Spleen (tissue), 11 donors: Measurements from ENCODE around the gene RPUSD4. TPM values are rescaled to one million over a fixed set of nuclear protein-coding genes. Genes with fewer than 3 reads are reported as not detected.
A peak's percentile ranks its signal among the peaks of the same experiment; 100 is the strongest.

Experiments used
- DNase-seq: peaks from one replicate; pipeline ENCODE4 v3.0.0-alpha.2; 2020
- H3K27ac ChIP-seq, 8 donors: fragments of 200-600 bp; sonication (generic) in 7 of 8; 1 replicate in 4 of 8; 2 replicates in 4 of 8; pipeline versions ENCODE4 v1.5.0 to v1.8.0; 2016 to 2021; ENCODE audit warnings: inconsistent platforms in 4 of 8, mild to moderate bottlenecking in 4 of 8, moderate library complexity in 1 of 8
- H3K27me3 ChIP-seq, 7 donors: fragments of 200-600 bp; sonication (generic) in 6 of 7; replicated peaks in 1 of 7; 1 replicate in 4 of 7; 2 replicates in 3 of 7; pipeline versions ENCODE4 v1.5.0 to v1.8.0; 2016 to 2021; ENCODE audit warnings: inconsistent platforms in 3 of 7, mild to moderate bottlenecking in 1 of 7
- H3K36me3 ChIP-seq, 6 donors: fragments of 200-600 bp; sonication (generic) in 5 of 6; 1 replicate in 4 of 6; 2 replicates in 2 of 6; pipeline versions ENCODE4 v1.5.0 to v1.8.0; 2016 to 2021; ENCODE audit warnings: inconsistent platforms in 2 of 6
- H3K4me1 ChIP-seq, 6 donors: fragments of 200-600 bp; sonication (generic) in 5 of 6; 1 replicate in 3 of 6; 2 replicates in 3 of 6; pipeline versions ENCODE4 v1.5.0 to v1.8.0; 2016 to 2021; ENCODE audit warnings: inconsistent platforms in 3 of 6
- H3K4me3 ChIP-seq, 8 donors: fragments of 200-600 bp; sonication (generic) in 7 of 8; 1 replicate in 4 of 8; 2 replicates in 4 of 8; pipeline versions ENCODE4 v1.5.0 to v1.8.0; 2016 to 2021; ENCODE audit warnings: inconsistent platforms in 4 of 8, mild to moderate bottlenecking in 4 of 8, moderate library complexity in 2 of 8
- H3K9me3 ChIP-seq, 8 donors: fragments of 200-600 bp; sonication (generic) in 7 of 8; 1 replicate in 4 of 8; 2 replicates in 4 of 8; pipeline versions ENCODE4 v1.5.0 to v1.8.0; 2016 to 2021; ENCODE audit warnings: inconsistent platforms in 4 of 8
- POLR2A ChIP-seq, 3 donors: fragments of 450-650 bp; IDR thresholded peaks; one replicate each; pipeline ENCODE4 v1.5.1; 2017; ENCODE audit warnings: antibody characterized with exemption in 3 of 3, mild to moderate bottlenecking in 1 of 3
- POLR2AphosphoS5 ChIP-seq, 3 donors: sonication (generic); formaldehyde crosslinking; IDR thresholded peaks; one replicate each; pipeline ENCODE4 v1.5.1; 2017; ENCODE audit warnings: antibody characterized with exemption in 3 of 3
- WGBS, 5 donors: extraction: QIAGEN DNeasy Blood & Tissue Kit in 3 of 5; methylation state at CpG; one replicate each; pipeline versions ENCODE4 v1.1.5 to v1.1.7; 2013 to 2018; 5-methylcytosine and 5-hydroxymethylcytosine counted together
- intact Hi-C: fragments of 100-400 bp; cut with DNase I; formaldehyde crosslinking; loops from one replicate; pipeline ENCODE4 v1.15.0; 2023; ENCODE audit warnings: low total_unique reads
- polyA plus RNA-seq, 3 donors: library from polyadenylated mRNA; stranded (reverse); fragments of 200-250 nt; gene quantifications; one replicate each; pipeline ENCODE4 v1.2.1, GENCODE V29; 2013
- total RNA-seq, 7 donors: library from RNA; depleted of rRNA in 3 of 7; stranded (reverse); fragments of >200 nt in 3 of 7; fragmentation: NEBNext Ultra II Directional in 4 of 7; extraction: Animal tissue kit (Norgen Biotek cat#: 25700) in 4 of 7; gene quantifications; one replicate each; pipeline versions ENCODE4 v1.1.0 to v1.2.1, GENCODE V29; 2016 to 2021
- TF ChIP-seq, protein P1 (sequence below), 11 experiments: fragments of 200-600 bp in 7 of 11; fragments of 450-650 bp in 4 of 11; sonication (generic) in 4 of 11; IDR thresholded peaks in 8 of 11; conservative IDR thresholded peaks in 3 of 11; 1 replicate in 7 of 11; 2 replicates in 4 of 11; pipeline versions ENCODE4 v1.4.0 to v1.8.0; 2016 to 2021; ENCODE audit warnings: antibody characterized with exemption in 11 of 11, inconsistent platforms in 4 of 11, mild to moderate bottlenecking in 1 of 11
- donor health status: healthy with polysubstance abuse.
- donor health status: DM: no; HTN: no; CAD: no; lungs with moderate emphysema.
- donor health status: DM: no; HTN: no; CAD: no.
- donor health status: Bipolar disorder and iron deficiency.
- donor health status: healthy.
- donor health status: DM: no; HTN: no; CAD: no.
- donor health status: DM: yes; HTN: yes; CAD: no.

RPUSD4 gene
- total and polyA plus RNA-seq, 10 donors, result 14.5 to 26.7 (median 21.7) TPM

DNA sequence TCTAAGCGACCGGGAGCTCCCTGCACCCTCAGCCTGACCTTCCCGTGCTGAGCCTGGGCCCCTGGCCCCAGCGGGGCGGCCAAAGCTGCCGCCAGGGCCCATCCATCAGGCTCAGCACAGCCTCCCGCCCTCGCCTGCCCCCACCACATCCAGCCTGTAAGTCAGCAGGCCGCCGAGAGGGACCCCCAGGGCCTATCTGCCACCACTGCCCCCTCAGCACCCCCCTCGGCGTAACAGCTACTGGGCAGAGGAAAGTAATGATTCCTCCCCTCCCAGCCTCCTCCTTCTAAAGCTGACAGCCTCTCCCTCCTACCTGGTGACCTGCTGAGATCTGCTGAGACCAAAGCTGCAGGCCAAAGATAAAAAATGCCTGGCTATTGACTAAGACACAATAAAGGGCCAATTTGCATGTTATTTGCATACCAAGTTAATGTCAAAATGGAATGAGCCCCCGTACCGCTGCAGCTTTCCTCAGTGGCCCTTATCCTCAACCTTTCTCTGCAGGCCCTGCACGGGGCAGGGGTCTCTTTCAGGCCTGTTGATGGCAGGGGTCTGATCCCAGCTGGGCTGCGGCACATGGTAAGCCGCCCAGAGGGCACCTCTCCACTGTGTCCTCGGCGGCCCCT, 51.6 kb downstream of the RPUSD4 start:
- WGBS, 5 donors, result 88 to 96% (median 92%) methylated on average over 17 to 19 of the region's 19 CpGs
- DNase-seq, result peak; percentile 49

DNA sequence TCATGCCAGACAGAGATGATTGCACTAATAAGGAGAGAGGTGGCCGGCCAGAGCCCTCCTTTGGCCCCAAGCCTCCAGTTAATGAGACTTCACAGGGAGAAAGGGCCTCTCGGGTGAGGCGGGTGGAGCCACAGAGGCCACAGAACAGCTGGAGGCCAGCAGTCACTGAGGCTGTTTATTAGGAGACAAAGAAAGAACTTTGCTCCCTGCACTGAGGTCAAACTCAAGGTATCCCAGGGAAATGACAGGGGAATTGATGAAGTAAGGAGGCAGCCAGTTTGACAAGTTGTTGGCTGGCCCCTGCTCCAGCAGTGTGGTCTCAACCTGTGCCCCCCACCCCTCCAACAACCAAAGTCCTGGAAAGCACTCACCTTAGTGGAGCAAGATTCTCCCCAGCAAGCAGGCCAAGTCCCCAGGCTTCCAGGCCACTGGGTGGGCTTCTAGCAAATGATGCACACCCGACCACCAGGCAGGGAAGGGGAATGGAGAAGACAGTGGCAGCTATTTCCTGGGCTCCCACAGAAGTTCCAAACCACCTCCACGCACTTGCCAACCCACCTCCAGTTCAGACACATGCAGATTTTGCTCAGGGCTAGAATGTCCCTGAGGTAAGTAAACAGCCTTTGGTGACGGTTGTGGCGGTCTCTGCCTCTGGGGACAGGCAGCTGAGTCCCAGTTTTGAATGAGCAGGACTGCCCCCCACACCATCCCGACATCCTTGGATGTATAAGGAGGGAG, 53.2 kb downstream of the RPUSD4 start:
- H3K27me3 ChIP-seq, result peaks cover 0 to 10% (median 0%) of the 10 kb centered on the region in 7 donors
- H3K9me3 ChIP-seq, result no peaks in the 10 kb centered on the region
- 75 to 91% (median 81%) methylated on average over 7 to 8 of the region's 8 CpGs for WGBS, 5 donors
- TF ChIP-seq POLR2A (IDR thresholded peaks at IDR 0.05), result no peak
- TF ChIP-seq POLR2AphosphoS5 (IDR thresholded peaks at IDR 0.05), result no peak
- TF ChIP-seq, protein P1, sequence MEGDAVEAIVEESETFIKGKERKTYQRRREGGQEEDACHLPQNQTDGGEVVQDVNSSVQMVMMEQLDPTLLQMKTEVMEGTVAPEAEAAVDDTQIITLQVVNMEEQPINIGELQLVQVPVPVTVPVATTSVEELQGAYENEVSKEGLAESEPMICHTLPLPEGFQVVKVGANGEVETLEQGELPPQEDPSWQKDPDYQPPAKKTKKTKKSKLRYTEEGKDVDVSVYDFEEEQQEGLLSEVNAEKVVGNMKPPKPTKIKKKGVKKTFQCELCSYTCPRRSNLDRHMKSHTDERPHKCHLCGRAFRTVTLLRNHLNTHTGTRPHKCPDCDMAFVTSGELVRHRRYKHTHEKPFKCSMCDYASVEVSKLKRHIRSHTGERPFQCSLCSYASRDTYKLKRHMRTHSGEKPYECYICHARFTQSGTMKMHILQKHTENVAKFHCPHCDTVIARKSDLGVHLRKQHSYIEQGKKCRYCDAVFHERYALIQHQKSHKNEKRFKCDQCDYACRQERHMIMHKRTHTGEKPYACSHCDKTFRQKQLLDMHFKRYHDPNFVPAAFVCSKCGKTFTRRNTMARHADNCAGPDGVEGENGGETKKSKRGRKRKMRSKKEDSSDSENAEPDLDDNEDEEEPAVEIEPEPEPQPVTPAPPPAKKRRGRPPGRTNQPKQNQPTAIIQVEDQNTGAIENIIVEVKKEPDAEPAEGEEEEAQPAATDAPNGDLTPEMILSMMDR (IDR thresholded peaks at IDR 0.05 in 8 of 11, conservative IDR thresholded peaks at IDR 0.05 in 3 of 11), result no peak
- peak; percentile 50 for DNase-seq
- intact Hi-C loops, result no loop called here
- H3K4me1 ChIP-seq, result peaks cover 0 to 5% (median 0%) of the 10 kb centered on the region in 6 donors
- no peak overlapping the region for H3K27ac ChIP-seq
- H3K36me3 ChIP-seq, result no peaks in the 10 kb centered on the region
- H3K4me3 ChIP-seq, result no peak overlapping the region

More for the DNA sequence above, 51.6 kb downstream of the RPUSD4 start:
- Histone ChIP-seq H3K9me3 (no peaks in the 10 kb centered on the region), H3K4me3 (no peak overlapping the region), H3K36me3 (no peaks in the 10 kb centered on the region), H3K4me1 (peaks cover 0 to 5% (median 0%) of the 10 kb centered on the region in 6 donors), H3K27me3 (peaks cover 0 to 13% (median 0%) of the 10 kb centered on the region in 7 donors), H3K27ac (no peak overlapping the region)
- intact Hi-C loops, result no loop called here
- TF ChIP-seq POLR2A (IDR thresholded peaks at IDR 0.05) (no peak), POLR2AphosphoS5 (IDR thresholded peaks at IDR 0.05) (no peak)
- TF ChIP-seq, protein P1 (IDR thresholded peaks at IDR 0.05 in 8 of 11, conservative IDR thresholded peaks at IDR 0.05 in 3 of 11), result no peak

DNA sequence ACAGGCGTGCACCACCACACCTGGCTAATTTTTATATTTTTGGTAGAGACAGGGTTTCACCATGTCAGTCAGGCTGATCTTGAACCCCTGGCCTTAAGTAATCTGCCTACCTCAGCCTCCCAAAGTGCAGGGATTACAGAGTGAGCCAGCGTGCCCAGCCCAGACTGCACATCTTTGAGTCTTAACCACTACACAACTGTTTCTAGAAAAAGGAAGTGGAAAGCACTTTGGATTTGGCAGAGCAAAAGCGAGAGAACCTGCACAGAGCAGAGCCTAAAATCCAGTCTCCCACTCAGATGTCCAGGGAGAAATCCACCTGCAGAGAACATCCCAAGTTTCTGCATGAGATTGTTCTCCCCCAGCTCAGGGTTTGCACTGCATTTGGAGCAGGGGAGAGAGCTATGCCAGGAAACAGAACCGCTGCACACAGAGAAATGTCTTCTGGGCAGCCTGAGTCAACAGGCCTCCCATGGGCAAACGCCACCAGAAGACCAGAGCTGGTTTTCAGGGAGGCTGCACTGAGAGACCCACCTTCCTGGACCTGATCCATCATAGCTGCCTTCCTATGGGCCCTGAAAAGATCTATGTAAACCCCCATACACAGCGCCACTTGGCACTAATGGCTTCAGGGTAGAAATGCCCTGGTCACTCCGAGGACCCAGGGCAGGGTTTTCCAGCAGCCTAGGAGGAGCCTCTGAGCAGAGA, 54.0 kb downstream of the RPUSD4 start:
- TF ChIP-seq POLR2A (IDR thresholded peaks at IDR 0.05) (no peak), POLR2AphosphoS5 (IDR thresholded peaks at IDR 0.05) (no peak)
- TF ChIP-seq, protein P1 (IDR thresholded peaks at IDR 0.05 in 8 of 11, conservative IDR thresholded peaks at IDR 0.05 in 3 of 11), result no peak
- Histone ChIP-seq H3K4me1 (peaks cover 0 to 4% (median 0%) of the 10 kb centered on the region in 6 donors), H3K36me3 (no peaks in the 10 kb centered on the region), H3K27me3 (peaks cover 0 to 8% (median 0%) of the 10 kb centered on the region in 7 donors), H3K4me3 (no peak overlapping the region), H3K9me3 (peaks cover 0 to 3% (median under 1%) of the 10 kb centered on the region in 8 donors), H3K27ac (no peak overlapping the region)
- peak; percentile 25 for DNase-seq
- intact Hi-C loops, result no loop called here
- 60 to 83% (median 75%) methylated on average over 6 to 7 of the region's 7 CpGs for WGBS, 5 donors
